Measurements from ENCODE around the gene SP100.

Gene SP100

DNA sequence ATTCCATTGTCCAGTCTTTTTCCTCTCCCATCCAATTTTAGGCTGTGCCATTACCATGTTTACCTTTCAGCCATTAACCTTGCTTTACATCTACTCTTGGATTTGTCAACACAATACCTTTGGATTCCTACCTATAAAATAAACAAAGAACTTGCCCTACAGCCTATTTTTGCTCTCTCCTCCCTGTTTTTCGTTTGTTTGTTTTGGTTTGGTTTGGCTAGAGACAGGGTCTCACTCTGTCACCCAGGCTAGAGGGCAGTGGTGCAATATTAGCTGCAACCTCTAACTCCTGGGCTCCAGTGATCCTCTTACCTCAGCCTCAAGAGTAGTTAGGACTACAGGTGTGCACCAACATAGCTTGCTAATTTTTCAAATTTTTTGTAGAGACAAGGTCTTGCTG is 76.1 kb downstream of the SP100 start:
- Histone ChIP-seq H3K9me3 (ENCODE audit: control insufficient read depth, insufficient read depth, low read depth, low read length) (no peaks in the 10 kb centered on the region), H3K27ac (ENCODE audit: extremely low read depth, low read depth, low read length) (no peak overlapping the region), H3K36me3 (ENCODE audit: control insufficient read depth in 2 of 2, insufficient read depth in 1 of 2, low read length in 2 of 2) (no peaks in the 10 kb centered on the region), H3K4me1 (ENCODE audit: control insufficient read depth, insufficient read depth, low read length) (no peaks in the 10 kb centered on the region), H3K4me3 (ENCODE audit: low read depth, low read length) (no peak overlapping the region)
- ChIA-PET CTCF (no interaction called here), POLR2A (no interaction called here)
- no peak for TF ChIP-seq ZSCAN16 (tag by site-specific recombination; IDR thresholded peaks at IDR 0.05)
- no peak for TF ChIP-seq ZNF280C (tag by site-specific recombination; IDR thresholded peaks at IDR 0.05)
- no peak for TF ChIP-seq SETDB1 (IDR thresholded peaks at IDR 0.05; ENCODE audit: insufficient read length, low read length)
- TF ChIP-seq, protein P1, sequence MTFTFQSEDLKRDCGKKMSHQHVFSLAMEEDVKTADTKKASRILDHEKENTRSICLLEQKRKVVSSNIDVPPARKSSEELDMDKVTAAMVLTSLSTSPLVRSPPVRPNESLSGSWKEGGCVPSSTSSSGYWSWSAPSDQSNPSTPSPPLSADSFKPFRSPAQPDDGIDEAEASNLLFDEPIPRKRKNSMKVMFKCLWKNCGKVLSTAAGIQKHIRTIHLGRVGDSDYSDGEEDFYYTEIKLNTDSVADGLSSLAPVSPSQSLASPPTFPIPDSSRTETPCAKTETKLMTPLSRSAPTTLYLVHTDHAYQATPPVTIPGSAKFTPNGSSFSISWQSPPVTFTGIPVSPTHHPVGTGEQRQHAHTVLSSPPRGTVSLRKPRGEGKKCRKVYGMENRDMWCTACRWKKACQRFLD (tag by site-specific recombination; IDR thresholded peaks at IDR 0.05) = no peak
- TF ChIP-seq ZNF266 (tag by site-specific recombination; IDR thresholded peaks at IDR 0.05; ENCODE audit: low read depth) = no peak
- TF ChIP-seq RBAK (tag by site-specific recombination; IDR thresholded peaks at IDR 0.05) = no peak
- no peak for TF ChIP-seq ZNF350 (tag by site-specific recombination; IDR thresholded peaks at IDR 0.05)
- no peak for TF ChIP-seq HOXA7 (CRISPR knock-in tag; IDR thresholded peaks at IDR 0.05; ENCODE audit: borderline replicate concordance)
- TF ChIP-seq, protein P2, sequence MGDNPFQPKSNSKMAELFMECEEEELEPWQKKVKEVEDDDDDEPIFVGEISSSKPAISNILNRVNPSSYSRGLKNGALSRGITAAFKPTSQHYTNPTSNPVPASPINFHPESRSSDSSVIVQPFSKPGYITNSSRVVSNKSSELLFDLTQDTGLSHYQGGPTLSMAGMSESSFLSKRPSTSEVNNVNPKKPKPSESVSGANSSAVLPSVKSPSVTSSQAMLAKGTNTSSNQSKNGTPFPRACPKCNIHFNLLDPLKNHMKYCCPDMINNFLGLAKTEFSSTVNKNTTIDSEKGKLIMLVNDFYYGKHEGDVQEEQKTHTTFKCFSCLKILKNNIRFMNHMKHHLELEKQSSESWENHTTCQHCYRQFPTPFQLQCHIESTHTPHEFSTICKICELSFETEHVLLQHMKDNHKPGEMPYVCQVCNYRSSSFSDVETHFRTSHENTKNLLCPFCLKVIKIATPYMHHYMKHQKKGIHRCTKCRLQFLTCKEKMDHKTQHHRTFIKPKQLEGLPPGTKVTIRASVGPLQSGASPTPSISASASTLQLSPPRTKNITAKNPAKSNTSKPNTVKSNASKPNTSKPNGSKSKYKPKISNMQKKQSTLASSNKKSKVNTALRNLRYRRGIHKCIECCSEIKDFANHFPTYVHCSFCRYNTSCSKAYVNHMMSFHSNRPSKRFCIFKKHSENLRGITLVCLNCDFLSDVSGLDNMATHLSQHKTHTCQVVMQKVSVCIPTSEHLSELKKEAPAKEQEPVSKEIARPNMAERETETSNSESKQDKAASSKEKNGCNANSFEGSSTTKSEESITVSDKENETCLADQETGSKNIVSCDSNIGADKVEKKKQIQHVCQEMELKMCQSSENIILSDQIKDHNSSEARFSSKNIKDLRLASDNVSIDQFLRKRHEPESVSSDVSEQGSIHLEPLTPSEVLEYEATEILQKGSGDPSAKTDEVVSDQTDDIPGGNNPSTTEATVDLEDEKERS (tag by site-specific recombination; IDR thresholded peaks at IDR 0.05) = no peak
- TF ChIP-seq ZNF391 (tag by site-specific recombination; IDR thresholded peaks at IDR 0.05; ENCODE audit: borderline replicate concordance, low read depth) = no peak
- TF ChIP-seq, protein P3, sequence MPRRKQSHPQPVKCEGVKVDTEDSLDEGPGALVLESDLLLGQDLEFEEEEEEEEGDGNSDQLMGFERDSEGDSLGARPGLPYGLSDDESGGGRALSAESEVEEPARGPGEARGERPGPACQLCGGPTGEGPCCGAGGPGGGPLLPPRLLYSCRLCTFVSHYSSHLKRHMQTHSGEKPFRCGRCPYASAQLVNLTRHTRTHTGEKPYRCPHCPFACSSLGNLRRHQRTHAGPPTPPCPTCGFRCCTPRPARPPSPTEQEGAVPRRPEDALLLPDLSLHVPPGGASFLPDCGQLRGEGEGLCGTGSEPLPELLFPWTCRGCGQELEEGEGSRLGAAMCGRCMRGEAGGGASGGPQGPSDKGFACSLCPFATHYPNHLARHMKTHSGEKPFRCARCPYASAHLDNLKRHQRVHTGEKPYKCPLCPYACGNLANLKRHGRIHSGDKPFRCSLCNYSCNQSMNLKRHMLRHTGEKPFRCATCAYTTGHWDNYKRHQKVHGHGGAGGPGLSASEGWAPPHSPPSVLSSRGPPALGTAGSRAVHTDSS (tag by site-specific recombination; IDR thresholded peaks at IDR 0.05) = no peak
- no peak for TF ChIP-seq SCRT2 (tag by site-specific recombination; IDR thresholded peaks at IDR 0.05)
- no peak for TF ChIP-seq ZNF121 (tag by site-specific recombination; IDR thresholded peaks at IDR 0.05)
- no peak for TF ChIP-seq ZBTB48 (tag by site-specific recombination; IDR thresholded peaks at IDR 0.05)
- TF ChIP-seq ZNF132 (tag by site-specific recombination; IDR thresholded peaks at IDR 0.05; ENCODE audit: borderline replicate concordance) = no peak
- no peak for TF ChIP-seq ZBTB44 (tag by site-specific recombination; IDR thresholded peaks at IDR 0.05)
- no peak for TF ChIP-seq ZNF10 (tag by site-specific recombination; IDR thresholded peaks at IDR 0.05)
- no peak for TF ChIP-seq KLF17 (tag by site-specific recombination; IDR thresholded peaks at IDR 0.05)
- TF ChIP-seq ZBTB26 (tag by site-specific recombination; optimal IDR thresholded peaks at IDR 0.05) = no peak

All from HEK293 (cell line).